ENCODE data around the gene YTHDF1.

DNA sequence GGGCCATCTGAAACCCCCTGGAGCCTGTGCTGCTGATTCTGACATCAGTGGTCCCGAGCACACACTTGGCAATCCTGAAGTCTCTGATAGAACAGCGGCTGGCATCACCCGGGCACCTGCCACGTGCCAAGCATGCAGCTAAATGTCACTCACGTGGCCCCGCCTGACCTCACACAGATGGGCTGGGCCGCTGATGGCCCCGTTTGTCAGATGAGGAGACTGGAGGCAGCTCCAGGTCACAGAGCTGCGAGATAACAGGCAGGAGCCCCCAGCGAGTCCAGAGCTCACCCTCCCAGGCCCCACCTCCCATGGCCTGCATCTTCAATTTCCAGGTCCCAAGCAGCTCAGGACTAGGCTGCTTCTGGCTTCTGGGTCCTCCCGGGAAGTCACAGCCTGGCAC is 67.2 kb downstream of the YTHDF1 start:
- TF ChIP-seq POLR2A (IDR thresholded peaks at IDR 0.05) (no peak), CTCF (IDR thresholded peaks at IDR 0.05) (no peak)

Data from vagina (tissue), 2 donors.